Omental fat pad (tissue), 4 donors: Measurements from ENCODE around the gene LRRC27. TPM values are rescaled to one million over a fixed set of nuclear protein-coding genes. Genes with fewer than 3 reads are reported as not detected.

Source experiments
- ATAC-seq: fragments of 150-250 bp; one replicate; pipeline ENCODE4 v1.9.1; 2016; ENCODE audit warnings: mild to moderate bottlenecking, moderate library complexity; ENCODE audit not compliant: low FRiP score
- DNase-seq: peaks from one replicate; pipeline ENCODE4 v3.0.0-alpha.2; 2019; ENCODE audit warnings: low spot score
- total RNA-seq, 4 donors: library from RNA; depleted of rRNA; stranded (reverse); fragments of >200 nt; gene quantifications; one replicate each; pipeline ENCODE4 v1.1.0, GENCODE V29; 2016
- TF ChIP-seq, protein P1 (sequence below), 3 donors: fragments of 450-650 bp; IDR thresholded peaks; one replicate each; pipeline ENCODE4 v1.5.1; 2016 to 2017; ENCODE audit warnings: antibody characterized with exemption in 3 of 3, mild to moderate bottlenecking in 3 of 3, moderate library complexity in 2 of 3

LRRC27 gene
- total RNA-seq, 4 donors from 2014 or later = 5.0 to 12.1 (median 7.7) TPM

DNA sequence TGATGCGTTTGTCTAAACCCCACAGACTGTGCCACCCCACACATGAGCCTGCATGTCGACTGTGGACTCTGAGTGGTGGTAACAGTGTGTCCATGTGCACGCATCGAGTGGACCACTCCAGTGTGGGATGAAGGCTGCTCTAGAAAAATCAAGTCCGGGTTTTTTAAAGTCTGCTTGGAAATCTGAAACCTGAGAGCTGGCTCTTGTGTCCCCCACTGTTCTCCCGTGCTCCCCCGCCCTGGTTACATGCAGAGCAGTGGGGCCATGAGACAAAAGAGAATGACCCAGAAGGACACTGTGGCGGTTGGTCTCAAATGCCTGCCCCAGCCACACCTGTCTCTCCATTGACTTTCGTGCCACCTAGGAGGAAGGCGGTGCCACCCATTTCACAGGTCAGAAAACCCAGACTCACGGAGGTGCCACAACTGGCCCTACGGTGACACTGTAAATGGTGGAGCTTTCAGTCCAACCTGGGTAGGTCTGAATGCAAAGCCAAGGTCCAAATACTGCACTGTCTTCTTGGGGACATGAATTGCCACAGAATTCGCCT, 37.7 kb downstream of the LRRC27 start:
- ATAC-seq (no peak), DNase-seq (no peak)
- TF ChIP-seq, protein P1, sequence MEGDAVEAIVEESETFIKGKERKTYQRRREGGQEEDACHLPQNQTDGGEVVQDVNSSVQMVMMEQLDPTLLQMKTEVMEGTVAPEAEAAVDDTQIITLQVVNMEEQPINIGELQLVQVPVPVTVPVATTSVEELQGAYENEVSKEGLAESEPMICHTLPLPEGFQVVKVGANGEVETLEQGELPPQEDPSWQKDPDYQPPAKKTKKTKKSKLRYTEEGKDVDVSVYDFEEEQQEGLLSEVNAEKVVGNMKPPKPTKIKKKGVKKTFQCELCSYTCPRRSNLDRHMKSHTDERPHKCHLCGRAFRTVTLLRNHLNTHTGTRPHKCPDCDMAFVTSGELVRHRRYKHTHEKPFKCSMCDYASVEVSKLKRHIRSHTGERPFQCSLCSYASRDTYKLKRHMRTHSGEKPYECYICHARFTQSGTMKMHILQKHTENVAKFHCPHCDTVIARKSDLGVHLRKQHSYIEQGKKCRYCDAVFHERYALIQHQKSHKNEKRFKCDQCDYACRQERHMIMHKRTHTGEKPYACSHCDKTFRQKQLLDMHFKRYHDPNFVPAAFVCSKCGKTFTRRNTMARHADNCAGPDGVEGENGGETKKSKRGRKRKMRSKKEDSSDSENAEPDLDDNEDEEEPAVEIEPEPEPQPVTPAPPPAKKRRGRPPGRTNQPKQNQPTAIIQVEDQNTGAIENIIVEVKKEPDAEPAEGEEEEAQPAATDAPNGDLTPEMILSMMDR (IDR thresholded peaks at IDR 0.05) = no peak

DNA sequence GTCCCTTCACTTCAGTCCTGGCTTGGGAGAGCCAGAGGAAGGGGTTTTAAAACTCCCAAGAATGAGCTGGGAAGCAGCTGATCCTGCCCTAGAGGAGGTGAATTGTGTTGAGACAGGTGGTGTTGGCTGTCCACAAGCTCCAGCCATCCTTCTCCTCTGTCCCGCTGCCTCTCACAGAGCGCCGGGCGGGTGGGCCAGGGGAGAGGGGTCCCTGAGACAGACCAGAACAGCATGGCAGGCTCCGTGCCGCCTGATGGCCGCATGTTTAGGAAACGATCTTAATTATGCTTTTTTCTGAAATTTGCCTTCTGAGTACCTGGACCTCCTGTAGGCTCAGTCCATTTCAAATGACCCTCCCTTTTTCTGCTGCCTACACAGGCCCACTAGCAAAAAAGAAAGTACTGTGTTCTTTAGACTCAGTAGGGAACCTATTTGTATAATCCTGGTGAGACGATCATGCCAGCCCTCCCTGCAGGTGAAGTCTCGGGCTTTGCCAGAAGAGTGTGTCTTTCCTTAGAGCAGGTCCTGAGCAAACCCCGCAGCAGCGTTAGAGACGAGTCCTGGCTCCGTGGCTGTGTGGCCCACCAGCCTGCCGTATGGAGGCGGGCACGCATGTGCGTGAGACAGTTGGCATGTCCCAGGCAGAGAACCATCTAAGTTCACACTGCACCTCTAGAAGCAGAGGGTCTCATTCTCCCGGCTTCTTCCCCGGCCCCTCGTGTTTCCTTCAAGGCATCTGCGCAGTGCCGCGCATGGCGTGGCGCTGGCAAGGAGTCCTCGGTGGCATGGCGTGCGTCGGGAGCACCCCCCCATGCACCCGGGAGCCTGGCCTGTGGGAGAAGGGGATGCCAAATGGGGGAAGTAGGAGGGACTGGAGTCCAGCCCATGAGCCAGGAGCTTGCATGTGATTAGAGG, 38.7 kb downstream of the LRRC27 start:
- no peak for DNase-seq
- TF ChIP-seq, protein P1 (IDR thresholded peaks at IDR 0.05) = no peak
- no peak for ATAC-seq

DNA sequence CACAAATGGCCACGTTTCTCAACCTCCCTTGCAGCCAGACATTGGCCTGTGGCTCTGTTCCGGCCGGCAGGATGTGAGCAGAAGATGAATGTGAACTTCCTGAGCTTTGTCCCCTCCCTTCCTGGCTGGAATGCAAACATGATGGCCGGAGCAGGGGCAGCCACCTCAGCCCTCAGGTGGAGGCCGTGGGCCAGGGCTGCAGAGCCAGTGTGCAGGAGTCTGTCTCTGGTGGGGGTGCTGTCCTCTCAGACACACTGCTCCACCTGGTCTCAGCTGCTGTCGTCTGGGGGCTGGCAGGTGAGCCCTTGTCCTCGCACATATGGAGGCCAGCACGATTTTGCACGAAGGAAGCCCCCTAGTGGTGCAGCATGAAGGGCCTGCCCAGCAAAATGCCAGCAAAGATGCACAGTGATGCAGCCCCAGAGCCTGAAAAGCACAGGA, 39.7 kb downstream of the LRRC27 start:
- no peak for DNase-seq
- no peak for ATAC-seq
- TF ChIP-seq, protein P1 (IDR thresholded peaks at IDR 0.05) = no peak

DNA sequence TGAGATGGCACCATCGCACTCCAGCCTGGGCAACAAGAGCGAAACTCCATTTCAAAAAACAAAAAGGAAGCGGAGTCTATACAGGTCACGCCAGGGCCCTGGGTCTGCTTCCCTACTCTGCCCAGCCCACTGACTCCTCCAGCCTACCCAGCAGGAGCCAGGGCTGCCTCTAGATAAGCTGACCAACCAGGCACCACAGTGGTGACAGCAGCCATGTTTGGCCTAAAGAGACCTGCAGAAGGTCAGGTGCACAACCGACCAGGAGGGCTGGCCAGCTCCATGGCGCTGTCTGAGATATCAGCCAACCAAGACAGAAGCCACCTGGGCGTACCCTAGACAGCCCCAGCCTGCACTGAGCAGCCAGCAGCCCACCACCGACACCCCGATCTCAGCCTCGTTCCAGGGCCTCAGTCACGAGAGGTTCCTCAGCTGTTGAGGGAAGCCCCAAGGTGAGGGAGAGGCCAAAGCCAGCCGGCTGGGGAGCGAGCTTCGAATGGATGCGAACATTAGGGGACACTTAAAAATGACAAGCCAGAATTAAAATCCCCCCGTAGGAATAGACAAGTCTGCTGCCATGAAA, 40.6 kb downstream of the LRRC27 start:
- ATAC-seq = no peak
- DNase-seq = no peak
- TF ChIP-seq, protein P1 (IDR thresholded peaks at IDR 0.05) = no peak

DNA sequence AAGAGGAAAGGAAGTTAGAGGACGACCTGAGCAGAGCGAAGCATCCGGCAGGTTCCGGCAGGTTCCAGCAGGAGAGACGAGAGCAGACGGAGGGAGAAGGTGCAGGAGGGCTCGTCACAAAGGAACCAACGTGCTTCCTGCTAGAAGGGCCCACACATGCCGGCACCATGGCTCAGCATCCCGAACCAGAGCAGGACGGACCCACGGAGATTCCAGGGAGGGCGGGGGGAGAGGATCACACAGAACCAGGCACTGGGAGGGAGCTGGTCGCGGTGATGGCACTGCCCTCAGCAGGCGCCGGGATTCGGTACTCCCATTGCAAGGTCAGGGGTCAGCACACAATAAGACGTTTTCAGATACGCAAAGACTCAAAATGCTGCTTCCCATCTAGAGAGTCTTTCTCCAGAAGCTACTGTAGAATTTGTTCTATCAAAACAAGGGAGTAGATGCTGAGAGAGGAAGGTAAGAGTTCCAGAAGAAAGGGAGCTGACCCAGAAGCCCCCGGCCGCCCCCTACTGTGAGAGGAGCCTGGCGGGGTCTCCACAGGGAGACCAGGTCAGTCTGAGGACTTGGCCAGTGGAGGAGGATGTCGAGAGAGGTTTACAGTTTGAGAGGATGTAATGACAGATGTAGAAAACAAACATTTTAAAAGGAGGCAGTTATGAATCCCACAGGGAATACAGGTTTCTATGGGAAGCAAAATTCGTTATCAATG, 41.4 kb downstream of the LRRC27 start:
- TF ChIP-seq, protein P1 (IDR thresholded peaks at IDR 0.05) = no peak
- DNase-seq (no peak), ATAC-seq (no peak)

DNA sequence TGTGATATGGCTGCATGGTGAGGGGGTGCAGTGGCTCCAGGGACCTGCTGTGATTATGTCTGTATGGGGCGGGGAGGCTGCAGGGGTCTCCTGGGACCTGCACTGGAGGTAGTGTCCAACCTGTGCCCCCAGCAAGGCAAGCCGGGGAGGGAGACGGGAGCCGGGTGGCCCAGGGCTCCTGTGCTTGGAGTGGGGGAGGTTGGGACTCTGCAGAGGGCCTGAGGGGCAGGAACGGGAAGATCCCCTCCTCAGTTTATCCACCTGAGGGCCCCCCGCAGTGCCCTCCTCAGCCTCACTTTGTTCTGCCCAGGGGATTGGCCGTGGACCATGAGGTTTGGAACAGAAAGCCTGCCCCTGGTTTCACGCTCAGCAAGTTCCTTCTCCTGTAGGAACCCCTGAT, 42.2 kb downstream of the LRRC27 start:
- DNase-seq (no peak), ATAC-seq (no peak)
- TF ChIP-seq, protein P1 (IDR thresholded peaks at IDR 0.05) = no peak
